Measurements from ENCODE around the gene NWD2. TPM values are rescaled to one million over a fixed set of nuclear protein-coding genes. Genes with fewer than 3 reads are reported as not detected.

The NWD2 gene
- total RNA-seq, 1 experiment from 2014 or later = not detected

- POLR2A ChIA-PET (ENCODE audit: low non-redundant PET) = no interaction called here
- H3K27ac ChIP-seq (ENCODE audit: low read depth, low read length, poor library complexity, severe bottlenecking) = no peak overlapping the region
- BruUV-seq (replicated peaks) = no TSS peak
- TF ChIP-seq CTCF (conservative IDR thresholded peaks at IDR 0.05; ENCODE audit: low read depth, low read length) = no peak
- no peak for TF ChIP-seq EZH2 (IDR thresholded peaks at IDR 0.05; ENCODE audit: borderline replicate concordance, low read depth, low read length, poor library complexity, severe bottlenecking)
- H3K9me3 ChIP-seq (ENCODE audit: low read depth, low read length, poor library complexity, severe bottlenecking) = no peaks in the 10 kb centered on the region
- intact Hi-C loops (cut with micrococcal nuclease; ENCODE audit: unreplicated experiment) = no loop called here
- no peaks in the 10 kb centered on the region for H3K4me1 ChIP-seq (ENCODE audit: insufficient read depth, low read length, poor library complexity, severe bottlenecking)
- no peaks in the 10 kb centered on the region for H3K27me3 ChIP-seq (replicated peaks; ENCODE audit: insufficient read depth, low read depth, low read length, poor library complexity)
- no peaks in the 10 kb centered on the region for H3K36me3 ChIP-seq (ENCODE audit: insufficient read depth, low read length, poor library complexity, severe bottlenecking)
- CTCF ChIA-PET = no interaction called here
- no peak overlapping the region for H3K4me3 ChIP-seq (ENCODE audit: low read depth, low read length, poor library complexity, severe bottlenecking)
- DNase-seq (ENCODE audit: low spot score) = no peak
Measured at GRCh38 chr4:37268319-37268718, 23.8 kb downstream of the NWD2 start.

- no TSS peak for BruUV-seq (replicated peaks)
- intact Hi-C loops (cut with micrococcal nuclease; ENCODE audit: unreplicated experiment) = no loop called here
- H3K27me3 ChIP-seq (replicated peaks; ENCODE audit: insufficient read depth, low read depth, low read length, poor library complexity) = no peaks in the 10 kb centered on the region
- CTCF ChIA-PET = no interaction called here
- DNase-seq (ENCODE audit: low spot score) = no peak
- no peak overlapping the region for H3K4me3 ChIP-seq (ENCODE audit: low read depth, low read length, poor library complexity, severe bottlenecking)
- no peaks in the 10 kb centered on the region for H3K9me3 ChIP-seq (ENCODE audit: low read depth, low read length, poor library complexity, severe bottlenecking)
- TF ChIP-seq CTCF (conservative IDR thresholded peaks at IDR 0.05; ENCODE audit: low read depth, low read length) (no peak), EZH2 (IDR thresholded peaks at IDR 0.05; ENCODE audit: borderline replicate concordance, low read depth, low read length, poor library complexity, severe bottlenecking) (no peak)
- POLR2A ChIA-PET (ENCODE audit: low non-redundant PET) = no interaction called here
- H3K27ac ChIP-seq (ENCODE audit: low read depth, low read length, poor library complexity, severe bottlenecking) = no peak overlapping the region
- no peaks in the 10 kb centered on the region for H3K36me3 ChIP-seq (ENCODE audit: insufficient read depth, low read length, poor library complexity, severe bottlenecking)
- no peaks in the 10 kb centered on the region for H3K4me1 ChIP-seq (ENCODE audit: insufficient read depth, low read length, poor library complexity, severe bottlenecking)
Measured at GRCh38 chr4:37279121-37279520, 34.6 kb downstream of the NWD2 start.

- H3K4me1 ChIP-seq (ENCODE audit: insufficient read depth, low read length, poor library complexity, severe bottlenecking) = no peaks in the 10 kb centered on the region
- no TSS peak for BruUV-seq (replicated peaks)
- no peak for DNase-seq (ENCODE audit: low spot score)
- no peaks in the 10 kb centered on the region for H3K36me3 ChIP-seq (ENCODE audit: insufficient read depth, low read length, poor library complexity, severe bottlenecking)
- intact Hi-C loops (cut with micrococcal nuclease; ENCODE audit: unreplicated experiment) = no loop called here
- ChIA-PET POLR2A (ENCODE audit: low non-redundant PET) (no interaction called here), CTCF (no interaction called here)
- no peak overlapping the region for H3K4me3 ChIP-seq (ENCODE audit: low read depth, low read length, poor library complexity, severe bottlenecking)
- no peaks in the 10 kb centered on the region for H3K9me3 ChIP-seq (ENCODE audit: low read depth, low read length, poor library complexity, severe bottlenecking)
- TF ChIP-seq CTCF (conservative IDR thresholded peaks at IDR 0.05; ENCODE audit: low read depth, low read length) (no peak), EZH2 (IDR thresholded peaks at IDR 0.05; ENCODE audit: borderline replicate concordance, low read depth, low read length, poor library complexity, severe bottlenecking) (no peak)
- H3K27ac ChIP-seq (ENCODE audit: low read depth, low read length, poor library complexity, severe bottlenecking) = no peak overlapping the region
- H3K27me3 ChIP-seq (replicated peaks; ENCODE audit: insufficient read depth, low read depth, low read length, poor library complexity) = no peaks in the 10 kb centered on the region
Measured at GRCh38 chr4:37279894-37280592, 35.5 kb downstream of the NWD2 start.
